Measurements from ENCODE around the gene ZNF672.

Gene ZNF672

GRCh38 chr1:248891758-248892157 is 53.7 kb downstream of the ZNF672 start:
- DNase-seq (ENCODE audit: low read depth): no peak
- TF ChIP-seq POLR2A (IDR thresholded peaks at IDR 0.05; ENCODE audit: extremely low read depth, insufficient read length) (no peak), MYC (IDR thresholded peaks at IDR 0.05; ENCODE audit: low read depth, low read length) (no peak), MAX (IDR thresholded peaks at IDR 0.05; ENCODE audit: low read depth, low read length) (no peak), CTCF (IDR thresholded peaks at IDR 0.05; ENCODE audit: low read depth, low read length) (no peak)
- H3K4me3 ChIP-seq (ENCODE audit: low read depth, low read length): no peak overlapping the region

- TF ChIP-seq POLR2A (IDR thresholded peaks at IDR 0.05; ENCODE audit: extremely low read depth, insufficient read length) (no peak), CTCF (IDR thresholded peaks at IDR 0.05; ENCODE audit: low read depth, low read length) (no peak), MAX (IDR thresholded peaks at IDR 0.05; ENCODE audit: low read depth, low read length) (no peak), MYC (IDR thresholded peaks at IDR 0.05; ENCODE audit: low read depth, low read length) (no peak)
- DNase-seq (ENCODE audit: low read depth): no peak
- no peak overlapping the region for H3K4me3 ChIP-seq (ENCODE audit: low read depth, low read length)
Measured at GRCh38 chr1:248892590-248892989, 54.6 kb downstream of the ZNF672 start.

DNA sequence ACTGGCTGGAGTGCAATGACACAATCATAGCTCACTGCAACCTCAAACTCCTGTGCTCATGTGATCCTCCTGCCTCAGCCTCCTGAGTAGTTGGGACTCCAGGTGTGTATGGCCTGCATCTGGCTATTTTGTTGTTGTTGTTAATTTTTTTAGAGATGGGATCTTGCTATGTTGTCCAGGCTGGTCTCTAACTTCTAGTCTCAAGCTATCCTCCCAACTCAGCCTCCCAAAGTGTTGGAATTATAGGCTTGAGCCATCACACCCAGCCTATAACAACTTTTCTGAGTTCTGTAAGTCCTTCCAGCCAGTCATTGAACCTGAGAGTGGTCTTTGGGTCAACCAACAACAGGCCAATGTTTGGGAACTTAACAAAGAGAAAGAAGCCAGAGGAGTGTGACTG is 56.8 kb downstream of the ZNF672 start:
- H3K4me3 ChIP-seq (ENCODE audit: low read depth, low read length): no peak overlapping the region

DNA sequence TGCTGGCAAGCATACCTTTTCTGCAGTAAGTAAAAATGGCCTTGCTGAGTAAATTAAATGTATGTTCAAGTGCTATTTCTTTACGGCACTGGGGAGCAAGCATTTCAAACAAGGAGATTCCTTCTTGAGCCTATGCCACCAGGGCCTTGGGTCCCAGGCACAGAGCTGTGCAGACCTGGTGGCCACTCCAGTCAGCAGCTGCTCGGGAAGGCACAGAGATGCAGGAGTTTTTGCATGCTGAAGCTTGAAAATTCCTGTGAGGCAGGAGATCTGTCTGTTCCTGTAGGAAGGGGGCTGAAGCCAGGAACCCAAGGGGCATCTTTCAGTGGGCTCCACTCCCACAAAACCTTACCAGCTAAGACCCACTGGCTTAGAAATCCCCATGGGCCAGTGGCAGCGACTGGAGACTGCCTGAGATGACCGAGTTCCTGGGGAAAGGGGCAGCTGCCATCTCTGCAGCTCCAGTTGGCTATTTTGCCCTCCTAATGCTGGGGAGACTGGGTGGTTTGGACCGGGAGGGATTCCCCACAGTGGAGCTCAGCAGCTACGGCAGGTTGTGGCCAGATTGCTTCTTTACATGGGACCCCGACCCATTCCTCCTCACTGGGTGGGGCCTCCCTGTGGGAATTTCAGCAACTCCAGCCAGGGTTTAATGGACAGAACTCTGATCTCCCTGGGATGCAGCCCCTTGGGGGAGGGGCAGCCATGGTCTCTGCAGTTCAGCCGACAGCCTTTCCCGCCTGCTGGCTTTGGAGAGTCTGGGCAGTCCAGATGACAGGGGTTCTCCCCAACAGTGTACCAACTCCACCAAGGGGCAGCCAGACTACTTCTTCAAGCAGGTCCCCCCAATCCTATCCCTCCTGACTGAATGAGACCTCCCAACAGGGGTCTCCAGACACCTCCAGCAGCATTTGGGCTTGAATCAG is 59.7 kb downstream of the ZNF672 start:
- H3K4me3 ChIP-seq (ENCODE audit: low read depth, low read length): no peak overlapping the region
- DNase-seq (ENCODE audit: low read depth): no peak
- TF ChIP-seq POLR2A (IDR thresholded peaks at IDR 0.05; ENCODE audit: extremely low read depth, insufficient read length): no peak

More for the DNA sequence above, 56.8 kb downstream of the ZNF672 start:
- no peak for DNase-seq (ENCODE audit: low read depth)
- TF ChIP-seq POLR2A (IDR thresholded peaks at IDR 0.05; ENCODE audit: extremely low read depth, insufficient read length) (no peak), CTCF (IDR thresholded peaks at IDR 0.05; ENCODE audit: low read depth, low read length) (no peak), MAX (IDR thresholded peaks at IDR 0.05; ENCODE audit: low read depth, low read length) (no peak), MYC (IDR thresholded peaks at IDR 0.05; ENCODE audit: low read depth, low read length) (no peak)
